WTC11 (cell line): Measurements from ENCODE around the gene USP15. TPM values are rescaled to one million over a fixed set of nuclear protein-coding genes. Genes with fewer than 3 reads are reported as not detected.
A peak's percentile ranks its signal among the peaks of the same experiment; 100 is the strongest.

ENCODE experiments used
- ATAC-seq: fragments of 200-7000 bp; cut with Tn5 transposase; 2 replicates; pipeline ENCODE4 v1.10.0; 2021; ENCODE audit warnings: mild to moderate bottlenecking, moderate library complexity
- CTCF ChIA-PET: fragments of 300-600 bp; sonication (Branson Sonifier 250); formaldehyde crosslinking; loops from one replicate; lab custom pipeline; 2021; ENCODE audit warnings: antibody characterized with exemption; lab: Charles Lee
- POLR2A ChIA-PET: fragments of 350-600 bp; sonication (Branson Sonifier 250); formaldehyde crosslinking; loops from one replicate; lab custom pipeline; 2021; ENCODE audit warnings: antibody characterized with exemption; lab: Charles Lee
- DNase-seq: peaks from one replicate; pipeline ENCODE4 v3.0.0; 2021; ENCODE audit warnings: low spot score
- H3K27ac Mint-ChIP-seq: 2 replicates; pipeline ENCODE4 v1.8.0; 2021; ENCODE audit warnings: mixed read lengths
- H3K27me3 Mint-ChIP-seq: 2 replicates; pipeline ENCODE4 v1.8.0; 2021; ENCODE audit warnings: low read depth, mild to moderate bottlenecking, moderate library complexity, mixed read lengths
- H3K36me3 Mint-ChIP-seq: 2 replicates; pipeline ENCODE4 v1.8.0; 2021; ENCODE audit warnings: mixed read lengths
- H3K4me1 Mint-ChIP-seq: 2 replicates; pipeline ENCODE4 v1.8.0; 2022; ENCODE audit warnings: mixed read lengths
- H3K4me3 Mint-ChIP-seq: 2 replicates; pipeline ENCODE4 v1.8.0; 2021; ENCODE audit warnings: mild to moderate bottlenecking, moderate library complexity, mixed read lengths
- H3K9me3 Mint-ChIP-seq: 2 replicates; pipeline ENCODE4 v1.8.0; 2021; ENCODE audit warnings: mixed read lengths
- ATF2 ChIP-seq: sonication (generic); formaldehyde crosslinking; IDR thresholded peaks from 2 replicates; pipeline ENCODE4 v1.8.1; 2022; ENCODE audit warnings: low read depth, missing genetic modification reagents, borderline replicate concordance
- ATF3 ChIP-seq: sonication (generic); formaldehyde crosslinking; conservative IDR thresholded peaks from 2 replicates; pipeline ENCODE4 v1.8.1; 2022; ENCODE audit warnings: mild to moderate bottlenecking, missing genetic modification reagents
- CTCF ChIP-seq: fragments of 200-600 bp; IDR thresholded peaks from 2 replicates; pipeline ENCODE4 v1.8.0; 2022; ENCODE audit warnings: antibody characterized with exemption
- ERG ChIP-seq: fragments of 250-450 bp; sonication (Bioruptor Pico); IDR thresholded peaks from 2 replicates; pipeline ENCODE4 v1.8.0; 2021; ENCODE audit warnings: mild to moderate bottlenecking
- FOXP1 ChIP-seq: sonication (generic); formaldehyde crosslinking; IDR thresholded peaks from 2 replicates; pipeline ENCODE4 v1.8.0; 2022; ENCODE audit warnings: missing genetic modification reagents, mild to moderate bottlenecking, moderate library complexity, borderline replicate concordance
- GTF2I ChIP-seq: fragments of 250-450 bp; sonication (Bioruptor Pico); conservative IDR thresholded peaks from 2 replicates; pipeline ENCODE4 v1.4.0; 2021; ENCODE audit warnings: mild to moderate bottlenecking
- HMGA2 ChIP-seq: fragments of 250-450 bp; sonication (Bioruptor Pico); IDR thresholded peaks from 2 replicates; pipeline ENCODE4 v1.4.0; 2021; ENCODE audit warnings: mild to moderate bottlenecking, moderate library complexity
- HMGXB4 ChIP-seq: sonication (generic); formaldehyde crosslinking; IDR thresholded peaks from 2 replicates; pipeline ENCODE4 v1.8.1; 2023; ENCODE audit warnings: mild to moderate bottlenecking, moderate library complexity, missing genetic modification reagents
- IRF2 ChIP-seq: sonication (generic); formaldehyde crosslinking; IDR thresholded peaks from 2 replicates; pipeline ENCODE4 v1.8.0; 2022; ENCODE audit warnings: low read depth, missing genetic modification reagents, borderline replicate concordance
- MAX ChIP-seq: sonication (generic); formaldehyde crosslinking; IDR thresholded peaks from 2 replicates; pipeline ENCODE4 v1.8.0; 2022; ENCODE audit warnings: mild to moderate bottlenecking, missing genetic modification reagents
- MXD4 ChIP-seq: fragments of 250-450 bp; sonication (Bioruptor Pico); IDR thresholded peaks from 2 replicates; pipeline ENCODE4 v1.8.0; 2021; ENCODE audit warnings: mild to moderate bottlenecking, moderate library complexity, borderline replicate concordance
- USF1 ChIP-seq: sonication (generic); formaldehyde crosslinking; IDR thresholded peaks from 2 replicates; pipeline ENCODE4 v1.8.0; 2022; ENCODE audit warnings: mild to moderate bottlenecking, missing genetic modification reagents
- USF2 ChIP-seq: sonication (generic); formaldehyde crosslinking; IDR thresholded peaks from 2 replicates; pipeline ENCODE4 v1.8.1; 2023; ENCODE audit warnings: mild to moderate bottlenecking, missing genetic modification reagents, moderate library complexity
- ZNF138 ChIP-seq: sonication (generic); formaldehyde crosslinking; conservative IDR thresholded peaks from 2 replicates; pipeline ENCODE4 v1.8.1; 2022; ENCODE audit warnings: mild to moderate bottlenecking, moderate library complexity, missing genetic modification reagents
- ZNF425 ChIP-seq: fragments of 250-450 bp; sonication (Bioruptor Pico); conservative IDR thresholded peaks from 2 replicates; pipeline ENCODE4 v1.9.0; 2021; ENCODE audit warnings: mild to moderate bottlenecking
- ZNF512 ChIP-seq: sonication (generic); formaldehyde crosslinking; IDR thresholded peaks from 2 replicates; pipeline ENCODE4 v1.8.1; 2022; ENCODE audit warnings: missing genetic modification reagents, borderline replicate concordance
- total RNA-seq: library from RNA; stranded (reverse); gene quantifications from 3 replicates; pipeline ENCODE4 v1.2.3, GENCODE V29; 2021

USP15 gene
- total RNA-seq, 1 experiment from 2014 or later: 37.2 TPM

- TF ChIP-seq ATF2 (CRISPR knock-in tag): no peak
These were observed 169.3 kb downstream of the USP15 start (continued) for GRCh38 chr12:62429457-62429856.

GRCh38 chr12:62434494-62435302 lies 174.5 kb downstream of the USP15 start:
- no peaks in the 10 kb centered on the region for H3K9me3 Mint-ChIP-seq
- ATAC-seq (no peak), DNase-seq (no peak)
- ChIA-PET CTCF (interaction anchor here (0.6 to 3.3 kb wide), 25 partner anchors 8 to 717 kb away, joined by 3 to 28 read pairs (median 4); partner anchors contain the start of genes AVPR1A and MON2), POLR2A (no interaction called here)
- peak overlapping the region; percentile 86 for H3K4me3 Mint-ChIP-seq
- no peaks in the 10 kb centered on the region for H3K36me3 Mint-ChIP-seq
- peaks cover 16% of the 10 kb centered on the region for H3K4me1 Mint-ChIP-seq
- no peak overlapping the region for H3K27ac Mint-ChIP-seq
- H3K27me3 Mint-ChIP-seq: peaks cover 66% of the 10 kb centered on the region
- TF ChIP-seq ZNF138 (CRISPR knock-in tag) (no peak), IRF2 (no peak), USF1 (no peak), ATF3 (no peak), HMGA2 (CRISPR knock-in tag) (no peak), HMGXB4 (CRISPR knock-in tag) (no peak), GTF2I (CRISPR knock-in tag) (no peak), USF2 (CRISPR knock-in tag) (no peak), FOXP1 (CRISPR knock-in tag) (no peak), MXD4 (no peak), ZNF425 (CRISPR knock-in tag) (no peak)

GRCh38 chr12:62435303-62436163 lies 175.3 kb downstream of the USP15 start:
- H3K9me3 Mint-ChIP-seq: peaks cover 3% of the 10 kb centered on the region
- H3K27me3 Mint-ChIP-seq: peaks cover 62% of the 10 kb centered on the region
- peak overlapping the region; percentile 86 for H3K4me3 Mint-ChIP-seq
- peak; percentile 94 for ATAC-seq
- ChIA-PET POLR2A (interaction anchor here (0.5 kb wide), 1 partner anchor 428 kb away, joined by 3 read pairs; no protein-coding TSS in a partner anchor), CTCF (interaction anchor here (0.6 to 3.3 kb wide), 37 partner anchors 9 to 840 kb away, joined by 3 to 28 read pairs (median 4); partner anchors contain the start of genes AVPR1A and MON2)
- no peaks in the 10 kb centered on the region for H3K36me3 Mint-ChIP-seq
- peak; percentile 70 for DNase-seq
- peaks cover 16% of the 10 kb centered on the region for H3K4me1 Mint-ChIP-seq
- no peak overlapping the region for H3K27ac Mint-ChIP-seq
- no peak for TF ChIP-seq ZNF512
- no peak for TF ChIP-seq MAX
- TF ChIP-seq ERG (CRISPR knock-in tag): no peak
- no peak for TF ChIP-seq CTCF
